Mammary epithelial cell (primary cell): Measurements from ENCODE around the gene CCNB1.

ENCODE experiments used
- CTCF ChIP-seq, 2 donors: IDR thresholded peaks in 1 of 2; conservative IDR thresholded peaks in 1 of 2; 2 replicates each; pipeline ENCODE4 v1.5.1; 2011 to 2012; ENCODE audit warnings: inconsistent platforms in 2 of 2, low read length in 2 of 2, mild to moderate bottlenecking in 2 of 2, control low read depth in 1 of 2, low read depth in 1 of 2; ENCODE audit not compliant: insufficient read depth in 1 of 2; ENCODE audit errors: extremely low read depth in 1 of 2
- EZH2 ChIP-seq: IDR thresholded peaks from 2 replicates; pipeline ENCODE4 v1.6.1; 2012; ENCODE audit warnings: low read length, inconsistent platforms, borderline replicate concordance

GRCh38 chr5:69134126-69134525 is 32.8 kb upstream of the CCNB1 start:
- TF ChIP-seq CTCF (conservative IDR thresholded peaks at IDR 0.05 in 1 of 2, IDR thresholded peaks at IDR 0.05 in 1 of 2; ENCODE audit: extremely low read depth in 1 of 2, insufficient read depth in 1 of 2, low read depth in 1 of 2, low read length in 2 of 2) (no peak), EZH2 (no peak)
